Suprapubic skin (tissue), 4 donors: ENCODE results near the gene OR10A3. TPM values are rescaled to one million over a fixed set of nuclear protein-coding genes. Genes with fewer than 3 reads are reported as not detected.

Experiments used
- DNase-seq, 2 donors: peaks; one replicate each; pipeline ENCODE4 v3.0.0-alpha.2; 2019; ENCODE audit warnings: low spot score in 2 of 2
- H3K27ac ChIP-seq: fragments of 200-600 bp; sonication (generic); one replicate; pipeline ENCODE4 v1.5.1; 2019
- H3K27me3 ChIP-seq: fragments of 200-600 bp; sonication (generic); one replicate; pipeline ENCODE4 v1.5.1; 2019
- H3K36me3 ChIP-seq: fragments of 200-600 bp; sonication (generic); one replicate; pipeline ENCODE4 v1.5.1; 2019
- H3K4me1 ChIP-seq: fragments of 200-600 bp; sonication (generic); one replicate; pipeline ENCODE4 v1.5.1; 2019
- H3K4me3 ChIP-seq: fragments of 200-600 bp; sonication (generic); one replicate; pipeline ENCODE4 v1.5.1; 2019; ENCODE audit warnings: mild to moderate bottlenecking
- H3K9me3 ChIP-seq: fragments of 200-600 bp; sonication (generic); one replicate; pipeline ENCODE4 v1.5.1; 2019
- CTCF ChIP-seq, 2 donors: fragments of 200-600 bp in 1 of 2; fragments of 450-650 bp in 1 of 2; sonication (generic) in 1 of 2; IDR thresholded peaks; one replicate each; pipeline ENCODE4 v1.5.1; 2016 to 2019; ENCODE audit warnings: antibody characterized with exemption in 2 of 2, mild to moderate bottlenecking in 1 of 2, moderate library complexity in 1 of 2
- EP300 ChIP-seq: sonication (generic); formaldehyde crosslinking; IDR thresholded peaks from one replicate; pipeline ENCODE4 v1.6.1; 2017; ENCODE audit warnings: antibody characterized with exemption
- POLR2A ChIP-seq, 2 donors: fragments of 450-650 bp; IDR thresholded peaks; one replicate each; pipeline ENCODE4 v1.6.1; 2017; ENCODE audit warnings: antibody characterized with exemption in 2 of 2, mild to moderate bottlenecking in 2 of 2, moderate library complexity in 2 of 2
- POLR2AphosphoS5 ChIP-seq, 3 donors: sonication (generic); formaldehyde crosslinking; IDR thresholded peaks; one replicate each; pipeline ENCODE4 v1.6.1; 2017; ENCODE audit warnings: antibody characterized with exemption in 3 of 3
- WGBS: methylation state at CpG from one replicate; pipeline ENCODE4 v1.1.5; 2018; 5-methylcytosine and 5-hydroxymethylcytosine counted together
- total RNA-seq, 4 donors: library from RNA; depleted of rRNA; stranded (reverse); fragments of >200 nt; gene quantifications; one replicate each; pipeline ENCODE4 v1.1.0, GENCODE V29; 2016

The OR10A3 gene
- total RNA-seq, 4 donors from 2014 or later, result not detected

DNA sequence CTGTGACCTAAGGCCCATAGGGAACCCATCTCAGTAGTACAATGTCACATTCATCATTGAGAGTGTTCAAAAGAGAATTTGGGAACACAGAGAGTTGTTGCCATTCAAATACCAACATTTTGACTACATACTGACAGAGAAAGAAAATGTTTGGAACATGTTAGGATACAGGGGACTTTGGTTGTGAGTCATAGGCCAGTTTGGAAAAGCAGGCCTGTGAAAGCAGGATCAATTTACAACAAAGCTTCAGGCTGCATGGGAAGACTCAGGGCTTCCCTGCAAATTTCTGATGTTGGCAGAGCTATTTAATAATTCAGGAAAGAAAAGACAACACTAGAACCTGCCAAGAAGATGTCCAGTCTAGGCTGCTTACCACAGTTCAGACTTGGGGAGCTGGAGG is 23.4 kb upstream of the OR10A3 start:
- H3K27ac ChIP-seq, result no peak overlapping the region
- no peaks in the 10 kb centered on the region for H3K4me1 ChIP-seq

DNA sequence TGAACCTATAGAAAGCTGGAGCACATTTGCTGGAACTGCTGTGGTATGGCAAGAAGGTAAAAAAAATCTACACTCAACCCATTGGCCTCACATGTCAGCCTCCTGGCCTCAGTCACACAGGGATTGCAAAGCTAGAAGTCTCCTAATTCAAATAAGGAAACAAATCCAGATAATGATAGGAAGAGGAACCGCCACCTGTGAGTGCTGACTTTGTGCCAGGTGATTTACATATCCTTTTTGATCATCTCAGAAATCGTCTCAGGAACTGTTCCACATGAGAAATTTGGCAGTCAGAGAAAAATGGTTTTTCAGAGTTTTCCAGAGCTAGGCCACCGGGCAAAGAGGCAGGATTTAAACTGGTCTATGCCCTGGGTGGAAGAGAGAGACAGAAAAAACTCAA is 22.8 kb upstream of the OR10A3 start:
- 35% methylated on average over 3 of the region's 3 CpGs for WGBS
- H3K9me3 ChIP-seq, result no peaks in the 10 kb centered on the region
- no peaks in the 10 kb centered on the region for H3K27me3 ChIP-seq
- TF ChIP-seq CTCF (IDR thresholded peaks at IDR 0.05) (no peak), EP300 (no peak), POLR2AphosphoS5 (IDR thresholded peaks at IDR 0.05) (no peak), POLR2A (IDR thresholded peaks at IDR 0.05) (no peak)
- H3K36me3 ChIP-seq, result no peaks in the 10 kb centered on the region
- no peak for DNase-seq
- no peak overlapping the region for H3K27ac ChIP-seq
- H3K4me3 ChIP-seq, result no peak overlapping the region
- no peaks in the 10 kb centered on the region for H3K4me1 ChIP-seq

More for the DNA sequence above, 23.4 kb upstream of the OR10A3 start:
- TF ChIP-seq EP300 (no peak), CTCF (IDR thresholded peaks at IDR 0.05) (no peak), POLR2A (IDR thresholded peaks at IDR 0.05) (no peak), POLR2AphosphoS5 (IDR thresholded peaks at IDR 0.05) (no peak)
- no peak overlapping the region for H3K4me3 ChIP-seq
- H3K27me3 ChIP-seq, result no peaks in the 10 kb centered on the region
- H3K9me3 ChIP-seq, result no peaks in the 10 kb centered on the region
- DNase-seq, result no peak
- no peaks in the 10 kb centered on the region for H3K36me3 ChIP-seq

- WGBS, result 85% methylated on average over 1 of the region's 1 CpG
- TF ChIP-seq POLR2AphosphoS5 (IDR thresholded peaks at IDR 0.05) (no peak), CTCF (IDR thresholded peaks at IDR 0.05) (no peak), EP300 (no peak), POLR2A (IDR thresholded peaks at IDR 0.05) (no peak)
- Histone ChIP-seq H3K36me3 (no peaks in the 10 kb centered on the region), H3K9me3 (no peaks in the 10 kb centered on the region), H3K4me1 (no peaks in the 10 kb centered on the region), H3K4me3 (no peak overlapping the region), H3K27ac (no peak overlapping the region), H3K27me3 (no peaks in the 10 kb centered on the region)
- no peak for DNase-seq
These were observed 13.7 kb upstream of the OR10A3 start for GRCh38 chr11:7955191-7955590.

- no peak for DNase-seq
- no peaks in the 10 kb centered on the region for H3K4me1 ChIP-seq
- H3K36me3 ChIP-seq, result no peaks in the 10 kb centered on the region
- H3K4me3 ChIP-seq, result no peak overlapping the region
- WGBS, result 77% methylated on average over 1 of the region's 1 CpG
- no peaks in the 10 kb centered on the region for H3K9me3 ChIP-seq
- H3K27me3 ChIP-seq, result peaks cover 8% of the 10 kb centered on the region
- TF ChIP-seq CTCF (IDR thresholded peaks at IDR 0.05) (no peak), POLR2A (IDR thresholded peaks at IDR 0.05) (no peak), EP300 (no peak), POLR2AphosphoS5 (IDR thresholded peaks at IDR 0.05) (no peak)
- H3K27ac ChIP-seq, result no peak overlapping the region
These were observed 8.4 kb upstream of the OR10A3 start for GRCh38 chr11:7949934-7950333.

DNA sequence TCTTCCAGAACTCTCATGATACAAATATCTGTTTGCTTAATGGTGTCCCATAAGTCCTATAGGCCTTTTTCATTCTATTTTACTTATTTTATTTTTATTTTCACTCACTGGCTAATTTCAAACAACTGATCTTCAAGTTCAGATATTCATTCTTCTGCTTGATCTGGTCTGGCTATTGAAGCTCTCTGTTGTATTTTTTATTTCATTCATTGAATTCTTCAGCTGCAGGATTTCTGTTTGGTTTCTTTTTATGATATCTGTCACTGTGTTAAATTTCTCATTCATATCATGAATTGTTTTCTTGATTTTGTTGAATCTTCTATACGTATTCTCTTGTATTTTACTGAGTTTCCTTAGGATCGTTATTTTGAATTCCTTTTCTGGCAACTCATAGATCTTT is 2.6 kb upstream of the OR10A3 start:
- no peak for DNase-seq
- Histone ChIP-seq H3K4me1 (no peaks in the 10 kb centered on the region), H3K27ac (no peak overlapping the region), H3K9me3 (peaks cover 6% of the 10 kb centered on the region), H3K36me3 (no peaks in the 10 kb centered on the region), H3K27me3 (peaks cover 8% of the 10 kb centered on the region), H3K4me3 (no peak overlapping the region)
- WGBS, result 84% methylated on average over 2 of the region's 2 CpGs
- TF ChIP-seq POLR2A (IDR thresholded peaks at IDR 0.05) (no peak), CTCF (IDR thresholded peaks at IDR 0.05) (no peak), EP300 (no peak), POLR2AphosphoS5 (IDR thresholded peaks at IDR 0.05) (no peak)
